Measurements from ENCODE around the gene CDK17.

GRCh38 chr12:96230646-96231045 is 169.6 kb downstream of the CDK17 start:
- TF ChIP-seq, protein P1, sequence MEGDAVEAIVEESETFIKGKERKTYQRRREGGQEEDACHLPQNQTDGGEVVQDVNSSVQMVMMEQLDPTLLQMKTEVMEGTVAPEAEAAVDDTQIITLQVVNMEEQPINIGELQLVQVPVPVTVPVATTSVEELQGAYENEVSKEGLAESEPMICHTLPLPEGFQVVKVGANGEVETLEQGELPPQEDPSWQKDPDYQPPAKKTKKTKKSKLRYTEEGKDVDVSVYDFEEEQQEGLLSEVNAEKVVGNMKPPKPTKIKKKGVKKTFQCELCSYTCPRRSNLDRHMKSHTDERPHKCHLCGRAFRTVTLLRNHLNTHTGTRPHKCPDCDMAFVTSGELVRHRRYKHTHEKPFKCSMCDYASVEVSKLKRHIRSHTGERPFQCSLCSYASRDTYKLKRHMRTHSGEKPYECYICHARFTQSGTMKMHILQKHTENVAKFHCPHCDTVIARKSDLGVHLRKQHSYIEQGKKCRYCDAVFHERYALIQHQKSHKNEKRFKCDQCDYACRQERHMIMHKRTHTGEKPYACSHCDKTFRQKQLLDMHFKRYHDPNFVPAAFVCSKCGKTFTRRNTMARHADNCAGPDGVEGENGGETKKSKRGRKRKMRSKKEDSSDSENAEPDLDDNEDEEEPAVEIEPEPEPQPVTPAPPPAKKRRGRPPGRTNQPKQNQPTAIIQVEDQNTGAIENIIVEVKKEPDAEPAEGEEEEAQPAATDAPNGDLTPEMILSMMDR (IDR thresholded peaks at IDR 0.05) = no peak
- no peak for TF ChIP-seq POLR2A (IDR thresholded peaks at IDR 0.05)

Data from thyroid gland (tissue), 4 donors.